ENCODE data around the gene TCOF1.
A peak's percentile ranks its signal among the peaks of the same experiment; 100 is the strongest.

TCOF1 gene

DNA sequence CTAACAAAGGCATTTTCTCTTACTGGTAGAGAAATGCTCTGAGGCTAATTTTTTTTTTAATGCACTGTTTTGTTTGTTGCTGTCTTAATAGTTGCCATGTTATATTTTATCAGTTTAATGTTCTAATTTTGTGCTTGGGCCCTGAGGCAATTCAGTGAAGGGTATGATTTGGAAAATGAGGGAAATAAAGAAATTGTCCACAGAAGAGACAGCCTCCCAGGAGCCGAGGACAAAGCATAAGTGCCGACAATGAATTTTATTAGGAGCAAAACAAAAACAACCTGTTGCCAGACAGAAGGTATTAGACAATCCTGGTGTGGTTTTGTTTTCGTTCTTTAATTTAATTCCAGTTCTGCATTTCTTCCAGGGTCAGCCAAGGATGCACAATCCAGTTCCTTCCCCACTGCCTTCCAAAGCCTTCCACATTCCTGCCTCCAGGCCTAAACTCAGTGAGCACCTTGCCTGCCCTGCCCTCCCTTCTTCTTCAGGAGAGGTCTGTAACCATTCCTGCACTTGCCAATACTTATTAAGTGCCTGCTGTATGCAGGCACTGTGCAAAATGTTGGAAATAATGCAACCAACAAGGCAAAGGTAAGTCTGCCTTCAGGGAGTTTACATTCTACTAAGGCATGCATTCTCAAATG lies 4.3 kb upstream of the TCOF1 start:
- peak; percentile 28 for DNase-seq

DNA sequence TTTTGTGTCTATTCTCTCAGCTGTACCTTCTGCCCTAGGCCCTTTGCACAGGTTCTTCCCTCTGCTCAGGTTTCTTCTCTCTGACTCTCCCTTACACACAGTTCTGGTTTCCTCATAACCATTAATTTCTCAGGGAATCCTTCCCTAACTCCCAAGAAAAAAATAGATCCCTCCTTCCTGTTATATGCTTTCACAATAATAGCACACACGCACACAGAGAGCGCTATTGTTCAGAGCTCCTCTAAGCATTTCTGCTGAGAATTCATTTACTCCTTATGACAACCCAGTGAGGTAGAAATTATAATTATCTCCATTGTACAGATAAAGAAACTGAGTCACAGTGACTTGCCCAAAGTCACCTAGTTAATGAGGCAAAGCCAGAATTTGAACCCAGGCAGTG lies 1.7 kb upstream of the TCOF1 start:
- DNase-seq: no peak

DNA sequence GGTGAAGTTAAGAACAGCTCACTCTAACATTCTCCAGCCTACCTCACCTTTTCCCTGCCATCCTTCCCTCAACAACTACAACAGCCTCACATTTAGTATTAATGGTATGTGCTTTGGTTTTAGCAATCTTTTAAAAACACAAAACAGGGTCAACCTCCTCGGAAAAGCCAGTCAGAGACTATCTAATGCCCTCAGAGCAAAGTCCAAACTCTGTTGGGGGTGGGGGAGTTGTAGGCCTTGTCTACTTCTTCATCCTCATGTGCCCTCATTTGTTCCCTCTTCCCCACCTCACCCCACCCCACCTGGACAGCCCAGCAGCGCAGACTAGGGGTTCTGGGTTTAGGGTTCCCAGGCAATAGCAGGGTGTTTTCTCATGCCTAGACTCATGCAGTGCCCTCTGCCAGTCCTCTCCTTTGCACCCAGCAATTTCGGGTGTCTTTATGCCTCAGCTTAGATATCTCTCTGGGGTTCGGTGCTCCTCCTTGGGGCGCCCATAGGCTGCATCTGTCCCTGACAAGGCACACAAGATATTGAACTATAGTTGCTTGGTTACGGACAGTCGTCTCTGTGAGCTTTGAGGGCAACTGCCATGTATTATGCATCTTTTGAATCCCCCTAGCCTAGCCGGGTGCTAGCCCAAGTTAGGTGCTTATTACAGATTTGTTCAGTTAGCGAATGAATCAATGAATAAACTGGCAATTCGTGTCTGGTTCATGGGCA lies 762 bp upstream of the TCOF1 start:
- DNase-seq: no peak

DNA sequence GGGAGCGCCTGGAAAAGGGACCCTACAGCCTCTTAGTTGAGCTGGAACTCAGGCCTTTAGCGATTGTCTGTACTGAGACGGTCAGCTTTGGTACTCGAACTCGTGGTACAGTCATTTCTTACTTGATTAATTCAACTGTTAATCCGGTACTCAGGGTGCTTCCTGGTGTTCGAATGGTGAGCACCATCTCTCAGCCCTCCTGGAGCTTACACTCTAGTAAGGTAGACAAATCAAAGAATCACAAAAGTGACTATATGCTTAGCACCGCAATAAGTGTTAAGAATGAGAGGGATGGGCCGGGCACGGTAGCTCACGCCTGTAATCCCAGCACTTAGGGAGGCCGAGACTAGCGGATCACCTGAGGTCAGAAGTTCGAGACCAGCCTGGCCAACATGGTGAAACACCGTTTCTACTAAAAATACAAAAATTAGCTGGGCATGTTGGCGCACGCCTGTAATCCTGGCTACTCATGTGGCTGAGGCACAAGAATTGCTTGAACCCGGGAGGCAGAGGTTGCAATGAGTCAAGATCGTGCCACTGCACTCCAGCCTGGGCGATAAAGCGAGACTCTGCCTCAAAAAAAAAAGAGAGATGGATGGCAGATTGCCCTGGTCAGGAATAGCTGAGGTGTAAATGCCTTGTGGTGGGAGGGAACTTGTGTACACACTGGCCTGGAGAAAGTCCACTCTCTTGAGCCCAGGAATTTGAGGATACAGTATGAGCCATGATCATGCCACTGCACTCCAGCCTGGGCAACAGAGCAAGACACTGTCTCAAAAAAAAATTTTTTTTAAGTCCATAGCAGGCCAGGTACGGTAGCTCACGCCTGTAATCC lies 981 bp downstream of the TCOF1 start:
- no peak for DNase-seq

DNA sequence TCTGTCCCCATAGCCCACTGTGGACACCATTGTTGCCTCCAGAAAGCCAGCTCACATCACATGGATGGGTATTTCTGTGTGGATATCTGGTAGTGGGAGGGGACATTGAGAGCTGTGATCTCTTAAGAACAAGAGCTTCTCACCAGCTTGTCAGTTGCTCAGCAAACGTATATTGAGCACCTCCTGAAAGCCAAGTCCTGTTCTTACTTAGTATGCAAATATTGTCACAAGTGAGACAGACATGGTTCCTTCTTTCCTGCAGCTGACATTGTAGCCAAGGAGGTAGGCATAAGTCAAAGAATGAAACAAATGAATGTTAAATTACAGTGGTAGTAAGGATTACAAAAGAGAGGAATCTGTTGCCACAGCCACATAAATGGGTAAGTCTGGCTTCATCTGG lies 3.8 kb downstream of the TCOF1 start:
- no peak for DNase-seq

DNA sequence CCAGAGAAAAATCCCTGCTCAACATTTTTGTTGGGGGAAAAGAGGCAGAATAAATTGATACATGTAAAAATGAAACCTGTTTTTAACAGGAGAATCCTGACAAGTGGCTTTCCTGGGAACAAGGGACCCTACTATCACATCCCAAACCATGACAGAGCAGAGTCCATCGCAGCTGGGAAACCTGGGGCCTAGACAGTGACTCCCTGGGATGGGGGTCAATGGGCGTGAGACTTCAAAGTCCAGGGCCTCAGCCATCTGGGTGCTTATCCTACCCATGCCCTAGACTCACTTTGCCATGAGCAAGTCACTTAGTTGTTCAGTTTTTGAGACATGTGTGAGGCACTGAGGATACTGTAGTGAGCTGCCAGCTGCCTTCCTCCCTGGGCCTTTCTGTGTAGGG lies 5.7 kb downstream of the TCOF1 start:
- DNase-seq: no peak

DNA sequence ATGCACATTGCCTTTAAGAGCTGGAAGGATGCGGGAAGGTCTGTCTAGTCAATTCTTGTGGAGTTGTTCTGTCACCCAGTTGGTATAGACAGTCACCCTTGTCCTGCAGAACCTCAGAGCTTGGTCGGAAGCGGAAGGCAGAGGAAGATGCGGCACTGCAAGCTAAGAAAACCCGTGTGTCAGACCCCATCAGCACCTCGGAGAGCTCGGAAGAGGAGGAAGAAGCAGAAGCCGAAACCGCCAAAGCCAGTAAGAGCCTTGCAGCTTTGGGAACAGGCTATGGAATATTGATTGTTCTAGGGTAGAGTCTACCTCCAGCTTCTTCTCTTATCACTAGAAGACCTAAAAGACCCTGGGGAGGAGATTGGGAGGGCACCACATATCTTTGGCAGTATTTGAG lies 6.5 kb downstream of the TCOF1 start:
- DNase-seq: no peak

DNA sequence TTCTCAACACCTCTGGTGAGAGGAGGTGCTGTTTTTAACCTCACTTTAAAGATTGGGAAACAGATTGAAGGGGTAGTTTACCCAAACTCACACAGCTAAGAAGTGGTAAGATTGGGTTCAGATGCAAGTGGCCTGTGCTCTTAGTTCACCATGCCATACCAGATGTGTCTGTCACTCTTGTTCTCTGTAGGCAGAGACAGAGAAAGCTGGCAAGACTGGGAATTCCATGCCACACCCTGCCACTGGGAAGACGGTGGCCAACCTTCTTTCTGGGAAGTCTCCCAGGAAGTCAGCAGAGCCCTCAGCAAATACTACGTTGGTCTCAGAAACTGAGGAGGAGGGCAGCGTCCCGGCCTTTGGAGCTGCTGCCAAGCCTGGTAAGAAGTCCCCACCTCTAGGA lies 11.0 kb downstream of the TCOF1 start:
- no peak for DNase-seq

DNA sequence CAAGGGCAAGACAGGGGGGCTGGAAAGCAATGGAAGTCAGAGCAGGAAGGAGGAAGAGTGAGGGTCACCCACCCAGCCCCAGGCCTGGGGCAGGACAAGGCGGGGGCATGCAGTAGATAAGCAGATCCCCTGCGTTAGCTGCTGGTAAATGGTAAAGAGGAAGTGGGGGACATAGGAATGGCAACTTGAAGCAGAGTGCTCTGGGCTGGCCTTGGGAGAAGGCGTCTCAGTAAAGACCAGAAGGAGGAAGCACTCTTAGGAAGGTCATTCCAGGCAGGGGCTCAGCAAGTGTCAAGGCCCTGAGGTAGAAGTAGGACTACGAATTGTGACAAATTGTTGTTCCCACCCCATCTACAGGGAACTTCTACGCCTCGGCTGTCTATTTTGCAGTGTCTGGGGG lies 15.1 kb downstream of the TCOF1 start:
- peak; percentile 12 for DNase-seq

DNA sequence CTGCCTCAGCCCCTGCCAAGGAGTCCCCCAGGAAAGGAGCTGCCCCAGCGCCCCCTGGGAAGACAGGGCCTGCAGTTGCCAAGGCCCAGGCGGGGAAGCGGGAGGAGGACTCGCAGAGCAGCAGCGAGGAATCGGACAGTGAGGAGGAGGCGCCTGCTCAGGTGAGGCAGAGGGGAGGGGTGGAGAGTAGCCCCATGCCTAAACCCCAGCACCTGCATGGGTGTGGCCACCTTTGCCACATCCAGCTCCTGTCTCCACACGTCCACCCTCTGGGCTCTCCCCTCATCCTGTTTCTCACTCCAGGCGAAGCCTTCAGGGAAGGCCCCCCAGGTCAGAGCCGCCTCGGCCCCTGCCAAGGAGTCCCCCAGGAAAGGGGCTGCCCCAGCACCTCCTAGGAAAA lies 17.2 kb downstream of the TCOF1 start:
- no peak for DNase-seq

DNA sequence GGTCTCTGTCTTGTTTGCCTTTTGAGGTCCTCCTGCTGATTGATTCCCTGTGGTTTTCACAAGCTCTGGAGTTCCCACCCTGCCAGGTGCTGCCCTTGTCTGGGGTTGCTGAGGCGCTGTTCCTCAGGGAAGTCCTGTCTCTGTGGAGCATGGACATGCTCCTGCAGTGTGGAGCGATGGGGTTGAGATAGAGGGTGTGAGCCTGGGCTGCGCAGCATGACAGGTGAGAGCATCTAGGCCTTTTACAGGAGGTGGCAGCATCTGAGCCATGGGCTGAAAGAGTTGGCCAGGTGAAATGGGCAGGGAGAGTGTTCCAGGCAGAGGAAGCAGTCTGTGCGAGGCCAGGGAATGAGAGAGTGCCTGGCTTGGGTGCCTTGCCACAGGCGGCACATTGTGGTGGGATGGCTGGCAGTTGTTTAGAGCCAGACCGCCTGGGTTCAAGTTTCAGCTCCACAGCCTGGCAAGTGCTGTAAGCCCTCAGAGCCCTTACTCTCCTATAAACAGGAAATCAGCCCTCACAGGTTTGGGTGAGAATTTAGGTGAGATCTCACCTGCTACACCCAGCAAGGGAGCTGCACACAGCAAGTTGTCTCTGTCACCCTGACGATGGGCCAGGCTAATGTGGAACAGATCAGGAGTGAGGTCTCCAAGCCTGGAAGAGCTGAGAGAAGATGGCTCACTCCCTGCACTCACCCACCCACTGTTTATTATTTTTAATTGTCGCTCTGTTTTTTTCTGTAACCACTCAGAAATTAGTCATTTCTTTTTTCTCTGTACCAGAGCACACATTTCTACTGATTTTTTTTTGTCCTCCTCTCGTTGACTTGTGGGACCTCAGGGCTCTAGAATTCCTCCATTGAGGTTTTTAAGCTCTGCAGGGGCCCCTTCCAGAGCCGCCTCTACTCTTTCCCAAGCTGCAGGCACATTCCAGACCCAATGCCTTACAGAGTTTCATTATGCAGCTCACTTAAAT lies 19.6 kb downstream of the TCOF1 start:
- no peak for DNase-seq

DNA sequence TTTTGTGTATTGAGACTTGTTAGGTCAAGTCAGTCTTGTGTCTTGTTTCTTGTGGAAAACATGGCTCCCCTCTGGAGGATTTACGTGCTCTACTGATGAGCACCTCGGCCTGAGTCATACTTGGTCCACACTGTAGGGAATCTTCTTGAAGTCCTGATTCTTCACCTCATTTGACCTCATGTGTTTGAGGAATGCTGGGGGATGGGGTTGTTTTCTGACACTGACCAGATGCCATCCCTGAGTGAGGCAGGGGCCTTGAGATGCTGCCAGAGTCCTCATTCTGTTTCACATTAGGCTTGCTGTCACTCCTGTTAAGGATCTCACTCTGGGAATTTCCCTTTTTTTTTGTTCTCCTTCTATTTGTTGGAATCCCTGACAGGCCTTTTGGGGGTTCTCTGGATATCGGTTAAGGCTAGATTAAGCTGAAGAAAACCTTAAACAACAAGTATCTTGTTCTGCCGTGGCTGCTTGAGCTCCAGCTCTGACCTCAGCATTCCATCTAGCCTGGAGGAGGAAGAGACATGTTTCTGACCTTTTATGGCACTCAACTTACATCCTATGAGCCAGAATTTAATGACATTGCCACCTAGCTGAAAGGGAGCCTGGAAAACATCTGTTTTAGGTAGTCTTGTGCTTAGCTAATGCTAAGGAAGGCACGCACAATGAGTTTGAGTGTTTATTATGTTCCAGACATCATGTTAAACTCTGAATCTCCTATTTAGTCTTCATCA lies 20.6 kb downstream of the TCOF1 start:
- DNase-seq: no peak

DNA sequence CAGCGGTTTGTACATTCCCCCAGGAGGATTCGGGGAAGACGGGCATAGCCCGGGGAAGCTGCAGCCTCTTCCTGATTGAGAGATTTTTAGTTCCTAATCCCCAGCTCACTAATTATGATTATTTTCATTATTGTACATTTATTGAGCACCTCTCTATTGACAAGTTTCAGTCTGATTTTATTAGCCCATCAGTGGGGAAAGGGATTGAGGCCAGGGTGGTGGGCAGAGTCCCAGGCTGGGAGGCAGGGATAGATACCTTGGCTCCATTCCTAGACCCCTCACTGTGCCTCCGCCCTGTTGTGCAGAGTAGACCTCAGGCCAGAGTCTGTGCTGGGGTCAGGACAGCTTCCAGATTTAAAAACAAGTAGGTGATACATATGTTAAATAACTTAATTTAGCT lies 27.2 kb downstream of the TCOF1 start:
- no peak for DNase-seq

DNA sequence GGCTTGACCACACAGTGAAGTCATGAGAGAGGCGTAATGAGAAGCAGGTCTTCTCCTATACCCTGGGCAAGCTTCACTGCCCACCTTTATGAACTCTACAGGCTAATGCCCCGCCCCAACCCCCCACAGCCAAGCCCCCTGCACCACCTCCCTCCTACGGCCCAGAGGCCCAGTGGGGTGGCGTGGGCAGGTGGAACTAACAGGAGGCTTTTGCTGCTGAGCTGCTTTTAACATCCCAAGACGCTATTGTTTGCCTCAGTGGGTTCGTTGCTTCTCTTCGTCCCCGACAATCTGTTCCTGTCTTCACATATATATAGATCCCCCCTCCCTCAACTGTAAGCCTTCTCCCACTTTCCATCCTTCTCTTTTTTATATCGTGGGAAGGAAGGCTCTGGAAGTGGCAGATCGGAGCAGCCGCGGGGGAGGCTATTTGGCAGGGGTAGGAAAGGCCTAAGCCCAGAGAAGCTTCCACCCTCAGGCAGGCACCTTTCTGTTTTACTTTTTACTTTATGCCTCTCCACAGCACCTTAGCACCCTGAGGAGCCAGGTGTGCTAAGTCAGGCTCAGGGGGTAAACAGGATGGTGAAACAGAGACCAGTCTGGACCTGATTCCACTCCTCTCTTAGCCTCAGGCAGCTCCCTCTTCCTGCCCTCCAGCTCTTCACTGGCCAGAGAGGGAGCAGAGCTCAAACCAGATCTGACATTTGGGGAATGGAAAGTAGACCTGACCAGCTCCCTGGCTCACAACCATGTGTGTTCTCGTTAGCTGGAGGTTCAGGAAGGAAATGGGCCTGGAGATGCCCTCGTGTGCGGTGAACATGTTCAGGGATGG lies 28.7 kb downstream of the TCOF1 start:
- DNase-seq: no peak

DNA sequence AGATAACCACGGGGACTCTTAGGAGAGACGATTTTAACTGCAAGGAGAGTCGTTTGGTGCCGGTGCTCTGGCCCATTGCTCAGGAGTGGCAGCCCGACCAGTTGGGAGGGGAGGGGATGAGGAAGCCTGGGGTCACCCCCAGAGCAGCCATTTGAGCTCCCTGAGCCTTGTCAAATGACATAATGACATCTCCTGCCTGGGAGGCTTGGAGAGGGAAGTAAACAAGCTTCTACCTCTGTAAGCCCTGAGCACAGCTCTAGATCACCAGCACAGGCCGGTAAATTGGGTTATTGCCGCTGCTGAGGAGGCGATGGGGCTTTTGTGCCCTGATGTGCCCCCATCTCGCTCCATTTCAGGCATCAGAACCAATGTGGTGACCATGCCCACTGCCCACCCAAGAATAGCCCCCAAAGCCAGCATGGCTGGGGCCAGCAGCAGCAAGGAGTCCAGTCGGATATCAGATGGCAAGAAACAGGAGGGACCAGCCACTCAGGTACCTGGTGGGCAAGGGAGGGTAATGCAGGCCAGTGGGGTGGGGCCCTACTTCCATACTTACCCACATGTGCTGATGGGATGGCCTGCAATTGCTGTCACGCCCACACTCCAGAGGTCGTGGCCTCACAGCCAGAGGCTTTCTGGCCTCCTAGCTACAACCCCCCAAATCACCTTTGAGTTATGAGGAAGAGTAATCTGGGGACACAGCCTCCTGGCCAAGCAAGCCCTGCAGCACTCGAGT lies 32.2 kb downstream of the TCOF1 start:
- DNase-seq: no peak

DNA sequence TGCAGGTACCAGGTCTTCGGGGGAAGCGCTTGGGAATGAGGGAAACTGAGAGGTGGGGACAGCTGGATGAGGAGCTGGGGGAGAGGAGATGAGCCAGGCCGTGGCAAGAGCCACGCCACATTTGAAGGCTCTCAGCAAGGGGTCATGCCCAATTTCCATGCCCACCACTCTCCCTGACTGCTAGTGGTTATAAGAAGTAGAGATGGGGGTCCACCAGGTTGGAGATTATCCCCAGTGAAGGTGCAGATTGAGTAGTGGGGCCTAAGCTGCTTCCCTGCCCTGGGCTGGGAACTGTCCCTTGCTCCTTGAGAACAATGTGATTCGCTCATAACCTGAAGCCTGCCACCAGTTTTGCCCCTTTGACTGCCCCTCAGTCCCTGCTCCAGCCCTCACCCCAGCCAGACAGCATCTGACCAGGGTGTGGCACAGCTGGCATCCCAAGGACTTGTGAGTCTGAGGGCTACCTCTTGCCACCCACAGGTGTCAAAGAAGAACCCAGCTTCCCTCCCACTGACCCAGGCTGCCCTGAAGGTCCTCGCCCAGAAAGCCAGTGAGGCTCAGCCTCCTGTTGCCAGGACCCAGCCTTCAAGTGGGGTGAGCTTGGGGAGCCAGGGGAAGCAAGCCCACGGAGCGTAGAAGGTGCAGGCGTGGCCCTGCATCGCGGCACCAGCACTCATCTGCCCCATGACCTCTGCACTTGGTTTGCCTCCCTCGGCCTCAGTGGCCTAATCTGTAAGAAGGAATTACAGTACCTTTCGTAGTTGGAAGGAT lies 33.8 kb downstream of the TCOF1 start:
- no peak for DNase-seq

DNA sequence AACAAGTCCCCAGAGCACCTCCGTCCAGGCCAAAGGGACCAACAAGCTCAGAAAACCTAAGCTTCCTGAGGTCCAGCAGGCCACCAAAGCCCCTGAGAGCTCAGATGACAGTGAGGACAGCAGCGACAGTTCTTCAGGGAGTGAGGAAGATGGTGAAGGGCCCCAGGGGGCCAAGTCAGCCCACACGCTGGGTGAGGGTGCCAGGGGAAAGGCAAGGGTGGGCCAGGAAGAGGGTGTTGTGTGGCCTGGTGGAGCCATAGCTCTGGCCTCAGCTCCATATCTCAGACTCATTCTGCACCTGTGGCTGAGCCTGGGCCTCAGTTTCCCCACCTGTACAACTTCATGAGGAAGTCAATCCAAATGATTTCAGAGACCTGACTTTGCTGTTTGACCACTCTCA lies 34.5 kb downstream of the TCOF1 start:
- DNase-seq: no peak

DNA sequence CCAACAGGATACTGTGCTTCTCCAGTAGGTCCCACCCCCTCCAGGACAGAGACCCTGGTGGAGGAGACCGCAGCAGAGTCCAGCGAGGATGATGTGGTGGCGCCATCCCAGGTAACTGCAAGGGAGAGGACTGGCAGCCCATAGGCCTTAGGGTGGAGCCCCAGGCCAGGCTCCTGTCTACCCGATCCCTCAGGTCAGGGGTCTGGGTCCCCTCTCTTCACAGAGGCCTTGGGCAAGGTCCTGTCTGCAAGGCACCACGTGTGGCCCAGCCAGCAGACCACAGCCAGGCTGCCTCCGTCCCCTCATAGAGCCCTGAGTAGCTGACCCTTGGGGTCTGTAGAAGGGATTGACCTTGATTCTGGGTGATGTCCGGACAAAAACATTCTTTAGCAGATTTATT lies 35.2 kb downstream of the TCOF1 start:
- DNase-seq: no peak

DNA sequence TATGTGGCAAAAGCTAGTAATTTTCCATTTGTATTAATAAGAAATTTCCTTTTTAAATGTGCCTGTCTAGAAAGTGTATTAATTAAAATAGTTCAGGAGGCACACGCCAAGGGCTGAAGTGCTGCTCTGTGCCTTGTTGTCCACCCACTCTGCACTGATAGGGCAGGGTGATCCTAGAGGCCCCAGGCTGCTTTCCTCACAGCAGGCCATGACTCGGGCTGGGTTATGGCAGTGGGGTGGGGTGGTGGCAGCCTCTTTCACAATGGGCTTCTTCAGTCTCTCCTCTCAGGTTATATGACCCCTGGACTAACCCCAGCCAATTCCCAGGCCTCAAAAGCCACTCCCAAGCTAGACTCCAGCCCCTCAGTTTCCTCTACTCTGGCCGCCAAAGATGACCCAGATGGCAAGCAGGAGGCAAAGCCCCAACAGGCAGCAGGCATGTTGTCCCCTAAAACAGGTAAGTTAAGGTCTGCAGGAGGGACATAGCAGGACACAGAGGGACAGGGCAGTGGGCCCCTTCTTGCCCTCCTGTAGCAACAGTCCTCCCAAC lies 35.7 kb downstream of the TCOF1 start:
- DNase-seq: no peak
